Stimulated activated CD8-positive, alpha-beta memory T cell treated with anti-CD3 and anti-CD28 coated beads, Interleukin-12 subunit alpha, Interleukin-12 subunit beta, amount 100 ng/mL, for 4 hours (primary cell): ENCODE data around the gene STH.

ENCODE experiments used
- DNase-seq: peaks from one replicate; pipeline ENCODE4 v3.0.0-alpha.2; 2020; ENCODE audit warnings: low read depth

Gene STH

GRCh38 chr17:45985447-45985846 is 13.6 kb upstream of the STH start:
- no peak for DNase-seq

GRCh38 chr17:45986056-45986455 is 13.0 kb upstream of the STH start:
- no peak for DNase-seq

- no peak for DNase-seq
These were observed 11.3 kb upstream of the STH start for GRCh38 chr17:45987706-45988105.

- no peak for DNase-seq
These were observed 9.3 kb upstream of the STH start for GRCh38 chr17:45989759-45990158.

GRCh38 chr17:45990886-45991285 is 8.2 kb upstream of the STH start:
- DNase-seq, result no peak

- DNase-seq, result no peak
These were observed 7.7 kb upstream of the STH start for GRCh38 chr17:45991341-45991740.

GRCh38 chr17:45992175-45992574 is 6.9 kb upstream of the STH start:
- no peak for DNase-seq

GRCh38 chr17:45992904-45993303 is 6.1 kb upstream of the STH start:
- no peak for DNase-seq

- no peak for DNase-seq
These were observed 5.0 kb upstream of the STH start for GRCh38 chr17:45993962-45994627.

GRCh38 chr17:45994987-45995386 is 4.1 kb upstream of the STH start:
- no peak for DNase-seq

- DNase-seq, result no peak
These were observed 3.3 kb upstream of the STH start for GRCh38 chr17:45995627-45996270.

GRCh38 chr17:45996282-45996937 is 2.6 kb upstream of the STH start:
- DNase-seq, result no peak

- no peak for DNase-seq
These were observed 1.9 kb upstream of the STH start for GRCh38 chr17:45997166-45997565.

- no peak for DNase-seq
These were observed 1.4 kb upstream of the STH start for GRCh38 chr17:45997624-45998023.

- no peak for DNase-seq
These were observed 845 bp downstream of the STH start for GRCh38 chr17:45999900-46000290.

GRCh38 chr17:46000292-46000691 is 1.2 kb downstream of the STH start:
- DNase-seq, result no peak

GRCh38 chr17:46000757-46001156 is 1.7 kb downstream of the STH start:
- no peak for DNase-seq

GRCh38 chr17:46001390-46002310 is 2.6 kb downstream of the STH start:
- no peak for DNase-seq

- peak; percentile 17 for DNase-seq
These were observed 3.4 kb downstream of the STH start for GRCh38 chr17:46002311-46002972.

- no peak for DNase-seq
These were observed 3.9 kb downstream of the STH start for GRCh38 chr17:46002973-46003316.

GRCh38 chr17:46003907-46004748 is 5.1 kb downstream of the STH start:
- no peak for DNase-seq
